Measurements from ENCODE around the gene RAP2A.

The RAP2A gene

DNA sequence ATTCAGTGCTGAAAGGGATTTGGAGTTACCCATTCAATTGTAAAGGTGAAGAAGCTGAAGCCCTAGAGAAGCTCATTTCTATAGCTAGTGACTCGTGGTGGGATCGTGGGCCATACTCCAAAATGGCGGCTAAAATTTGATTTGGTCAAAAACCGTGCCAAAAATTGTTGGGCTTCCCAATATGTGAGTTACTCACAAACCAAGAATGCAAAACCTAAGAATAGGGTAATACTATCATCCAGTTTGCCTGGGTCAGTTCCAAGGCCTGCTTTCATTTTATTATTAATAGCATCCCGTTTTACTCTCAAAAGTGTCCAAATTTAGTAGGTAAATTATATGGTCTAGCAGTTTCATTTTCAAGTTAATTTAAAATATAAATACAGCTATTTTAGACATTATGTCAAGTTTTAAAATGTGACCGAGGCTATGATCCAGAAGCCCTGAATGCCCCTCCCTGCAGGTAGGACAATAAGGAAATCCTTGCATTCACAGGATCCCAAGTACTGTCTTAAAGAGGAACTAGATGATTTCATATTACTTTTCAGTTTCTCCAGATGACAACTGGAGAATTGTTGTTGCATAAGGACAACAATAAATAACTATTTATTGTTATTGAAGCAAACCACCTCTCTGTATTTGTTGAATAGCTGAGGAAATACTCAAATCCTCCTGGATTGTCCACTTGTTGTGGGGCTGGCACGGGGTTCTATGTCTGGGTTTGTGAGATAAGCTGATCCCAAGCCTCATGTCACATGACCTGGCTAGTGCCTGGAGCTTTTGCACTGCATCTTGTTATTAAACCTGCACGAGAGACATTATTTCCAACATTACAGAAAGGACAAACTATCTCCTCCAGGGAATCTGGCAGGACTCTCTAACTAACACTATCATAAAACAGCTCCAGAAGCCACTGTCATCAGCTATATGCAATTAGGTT lies 11.6 kb upstream of the RAP2A start:
- no peak for DNase-seq (ENCODE audit: low spot score)

DNA sequence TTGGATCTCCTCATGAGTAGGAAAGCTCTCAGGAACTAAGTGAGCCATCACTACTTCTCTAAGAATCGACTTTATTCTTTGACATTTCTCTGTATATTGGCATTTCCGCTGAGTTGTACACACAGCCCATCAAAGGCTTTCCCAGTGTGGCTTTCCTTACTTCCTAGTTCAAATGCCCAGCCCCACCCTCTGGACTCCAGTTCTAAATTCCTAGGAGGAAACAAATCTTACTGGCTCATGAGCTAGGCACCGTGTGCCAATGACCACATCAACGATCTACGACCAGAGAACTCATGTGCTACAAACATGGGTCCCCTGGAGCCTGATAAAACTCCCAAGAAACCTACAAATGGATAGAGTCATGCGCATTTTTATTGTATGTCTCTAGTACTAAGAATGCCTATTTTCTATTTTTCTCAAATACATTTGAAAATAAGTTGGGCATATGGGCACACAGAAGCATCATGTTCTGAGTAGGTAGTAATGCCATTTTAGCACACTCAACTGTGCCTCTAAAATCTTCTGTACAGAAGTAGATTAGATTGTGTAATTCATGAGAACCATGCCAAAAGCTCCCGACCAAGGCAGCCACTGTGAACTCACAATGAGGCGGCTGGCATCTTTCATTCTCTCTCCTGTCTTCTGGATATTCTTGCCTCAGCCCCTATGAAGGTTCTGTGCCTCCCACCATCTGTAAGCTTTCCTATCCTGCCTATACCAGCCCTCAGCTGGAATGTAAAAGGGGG lies 10.5 kb upstream of the RAP2A start:
- no peak for DNase-seq (ENCODE audit: low spot score)

DNA sequence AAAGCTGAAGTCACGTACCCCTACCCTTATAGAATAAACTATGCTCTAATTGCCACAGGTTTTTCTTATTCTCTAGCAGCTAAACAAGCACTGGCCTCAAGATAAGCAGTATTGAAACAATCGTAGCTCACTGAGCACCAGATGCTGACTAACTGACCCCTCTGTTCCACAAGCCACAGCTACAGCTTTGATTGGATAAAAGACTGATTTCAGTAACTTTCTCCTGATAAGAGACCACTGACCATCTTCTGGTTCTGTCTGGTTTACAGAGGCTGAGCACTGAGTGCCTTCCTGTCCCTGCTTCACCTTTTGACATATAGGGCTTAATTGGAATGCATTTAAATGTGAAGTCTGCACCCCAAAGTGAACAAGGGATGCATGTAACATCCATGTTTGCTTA lies 8.4 kb upstream of the RAP2A start:
- DNase-seq (ENCODE audit: low spot score): no peak

DNA sequence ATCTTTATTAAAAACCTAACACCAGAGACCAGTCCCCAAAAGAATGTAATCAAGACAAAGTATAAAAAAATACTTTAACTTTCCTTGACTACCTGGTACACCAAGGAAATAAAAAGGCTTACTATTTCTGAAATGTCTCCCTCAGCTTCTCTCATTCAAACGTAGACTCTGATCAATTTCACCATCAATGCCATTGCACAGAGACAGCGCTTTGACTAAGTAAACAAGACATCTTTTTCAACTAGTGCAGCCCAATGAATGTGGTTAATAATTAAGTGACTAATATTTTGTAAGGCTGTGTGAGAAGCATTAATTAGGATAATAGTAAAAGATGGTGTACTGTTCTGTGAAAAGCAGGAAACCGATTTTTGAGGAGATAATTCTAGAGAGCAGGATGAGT lies 7.3 kb upstream of the RAP2A start:
- no peak for DNase-seq (ENCODE audit: low spot score)

DNA sequence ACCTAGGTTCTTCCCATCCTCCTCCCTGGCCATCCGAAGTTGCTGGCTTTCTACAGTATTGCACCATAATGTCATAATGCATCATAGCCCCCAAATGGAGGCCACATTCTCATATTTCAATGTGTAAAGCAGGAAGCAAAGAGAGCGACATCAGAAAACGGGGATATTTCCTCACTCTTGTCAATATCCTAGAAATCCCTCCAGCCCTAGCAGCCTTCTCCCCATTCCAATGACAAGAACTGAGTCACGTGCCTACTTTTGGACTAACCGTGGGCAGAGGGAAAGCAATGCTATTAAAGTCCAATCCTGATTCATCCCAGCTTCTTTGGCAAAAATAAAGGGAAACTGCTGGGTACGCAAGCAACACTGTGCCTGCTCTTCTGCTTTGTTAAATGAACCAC lies 4.3 kb upstream of the RAP2A start:
- DNase-seq (ENCODE audit: low spot score): no peak

DNA sequence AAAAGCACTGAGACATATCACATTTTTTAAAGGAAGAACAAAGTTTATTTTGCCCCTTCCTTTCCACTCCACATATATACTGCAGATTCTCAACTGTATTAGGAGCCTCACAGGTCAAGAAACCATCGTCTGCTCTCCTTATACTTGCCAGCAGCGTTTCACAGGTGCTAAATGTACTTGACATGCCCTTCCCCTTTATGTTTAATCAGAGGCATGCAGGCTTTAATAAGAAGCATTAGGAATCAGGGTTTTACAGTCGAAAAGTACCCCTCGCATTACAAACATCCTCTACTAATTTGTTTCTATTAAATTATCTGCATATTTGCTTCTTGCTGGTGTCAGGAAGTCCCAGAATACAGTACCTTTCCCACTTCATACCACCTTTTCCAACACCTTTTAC lies 3.7 kb upstream of the RAP2A start:
- no peak for DNase-seq (ENCODE audit: low spot score)

DNA sequence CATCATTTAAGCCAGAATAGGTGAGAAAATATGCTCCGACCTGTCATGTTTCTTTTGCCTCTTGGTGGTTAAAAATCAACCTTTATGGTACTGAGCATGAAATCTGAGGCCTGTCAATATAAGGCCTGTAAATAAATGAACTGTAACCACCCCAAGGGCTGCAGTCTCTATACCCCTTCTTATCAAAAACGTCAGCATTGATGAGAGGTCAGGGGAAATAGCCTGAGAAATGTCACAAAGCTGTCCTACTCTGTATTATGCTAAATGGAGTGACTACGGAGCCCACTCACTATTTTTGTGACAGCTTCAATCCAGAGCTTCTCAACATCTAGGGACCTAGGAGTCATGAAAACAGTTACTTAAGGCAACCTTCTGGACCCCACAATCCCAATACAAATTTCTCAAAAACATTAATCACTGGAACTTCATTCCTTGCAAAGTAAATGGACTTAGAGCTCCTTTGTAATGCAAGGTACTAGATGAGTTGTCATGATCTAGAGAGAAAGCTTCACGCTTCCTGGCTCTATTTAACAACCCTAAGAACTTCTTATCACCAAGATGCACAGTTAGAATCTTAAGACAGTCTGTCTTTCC lies 2.7 kb upstream of the RAP2A start:
- no peak for DNase-seq (ENCODE audit: low spot score)

DNA sequence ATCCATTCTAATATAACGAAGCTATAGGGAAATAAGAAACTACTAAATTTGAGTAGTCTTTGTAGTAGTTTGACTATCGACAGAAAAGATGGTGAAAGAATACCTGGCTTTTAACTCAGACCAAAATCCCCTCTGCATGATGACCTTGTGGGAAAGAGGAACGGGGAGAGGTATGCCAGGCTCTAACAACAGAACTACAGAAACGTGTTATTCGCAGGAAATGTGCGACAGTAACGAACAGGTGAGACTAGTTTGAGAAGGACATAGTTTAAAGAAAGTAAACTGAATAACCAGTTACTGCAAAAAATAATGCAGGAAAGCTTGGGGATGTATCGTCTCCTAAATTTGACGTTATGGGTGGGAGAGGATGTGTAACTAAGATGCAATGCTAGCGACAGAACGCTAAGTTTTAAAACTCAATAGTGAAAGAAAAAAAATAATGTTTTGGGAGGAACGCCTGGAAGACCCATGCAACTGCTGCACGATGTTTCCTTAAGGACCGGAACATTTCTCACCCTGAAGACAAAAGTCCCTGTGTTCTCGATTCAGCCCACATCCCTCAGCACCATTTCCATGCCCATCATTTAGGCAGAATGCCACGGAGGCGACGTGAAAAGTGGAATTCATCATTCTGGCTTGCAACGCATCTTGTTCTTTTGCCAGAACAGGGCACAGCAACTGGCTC lies 1.6 kb upstream of the RAP2A start:
- no peak for DNase-seq (ENCODE audit: low spot score)

DNA sequence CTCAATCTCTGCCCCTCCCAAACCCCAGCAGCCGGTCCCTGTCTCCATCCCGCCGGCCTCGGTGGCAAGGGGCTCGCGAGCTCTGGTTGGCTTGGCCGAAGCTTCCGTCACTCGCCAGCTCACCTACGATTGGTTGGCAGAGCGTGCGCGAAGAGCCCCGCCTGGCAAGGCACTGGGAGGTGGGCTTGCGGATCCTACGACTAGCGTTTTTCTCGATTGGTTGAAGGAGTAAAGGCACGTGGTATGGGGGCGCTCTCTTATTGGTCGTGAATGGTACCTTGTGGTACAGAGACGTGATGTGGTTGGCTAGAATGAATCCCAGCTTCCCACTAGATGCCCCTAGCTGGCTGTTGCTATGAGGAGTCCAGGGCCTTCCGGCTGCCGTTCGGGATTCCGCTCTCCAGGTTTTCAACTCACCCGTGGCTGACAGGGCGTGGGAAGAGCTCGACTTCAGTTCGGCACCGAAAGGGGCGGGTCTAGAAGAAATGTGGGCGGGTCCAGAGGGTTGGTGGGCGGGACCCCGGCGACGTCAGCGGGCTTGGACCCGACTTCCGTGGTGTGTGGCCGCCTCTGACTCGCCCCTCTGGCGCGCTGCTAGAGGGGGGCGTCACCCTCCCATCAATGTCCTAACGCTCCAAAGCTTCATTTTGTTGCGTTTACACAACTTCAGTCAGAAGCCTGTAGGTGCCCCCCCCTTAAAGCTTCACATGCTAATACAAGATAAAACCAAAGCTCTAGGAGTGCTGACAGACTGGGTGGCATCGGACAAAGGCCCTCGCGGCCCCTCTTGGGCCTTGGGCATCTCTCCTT lies 847 bp upstream of the RAP2A start:
- DNase-seq (ENCODE audit: low spot score): peak; percentile 98

DNA sequence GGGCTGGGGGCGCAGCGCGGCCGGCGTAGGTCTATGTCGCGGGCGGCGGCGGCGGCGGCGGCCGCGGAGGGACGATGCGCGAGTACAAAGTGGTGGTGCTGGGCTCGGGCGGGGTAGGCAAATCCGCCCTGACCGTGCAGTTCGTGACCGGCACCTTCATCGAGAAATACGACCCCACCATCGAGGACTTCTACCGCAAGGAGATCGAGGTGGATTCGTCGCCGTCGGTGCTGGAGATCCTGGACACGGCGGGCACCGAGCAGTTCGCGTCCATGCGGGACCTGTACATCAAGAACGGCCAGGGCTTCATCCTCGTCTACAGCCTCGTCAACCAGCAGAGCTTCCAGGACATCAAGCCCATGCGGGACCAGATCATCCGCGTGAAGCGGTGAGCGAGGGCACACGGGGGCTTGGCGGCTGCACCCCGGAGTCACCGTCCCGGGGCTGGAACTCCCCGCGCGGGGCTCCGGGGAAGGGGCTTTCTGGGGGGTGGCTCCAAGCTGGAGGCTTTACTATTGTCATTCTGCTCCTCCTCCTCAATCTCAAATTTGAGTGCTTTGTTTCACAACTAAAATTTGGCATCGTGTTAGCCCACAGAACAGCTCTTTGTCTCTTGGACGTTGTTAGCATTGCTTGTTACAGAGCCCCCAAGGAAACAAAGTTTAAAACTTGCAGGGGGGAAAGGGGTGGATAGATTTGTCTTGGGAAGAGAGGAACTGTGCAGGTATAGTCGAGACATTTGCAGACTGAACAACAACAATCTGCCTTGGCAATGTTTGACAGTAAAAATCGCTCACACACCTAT lies 630 bp downstream of the RAP2A start:
- peak; percentile 10 for DNase-seq (ENCODE audit: low spot score)

DNA sequence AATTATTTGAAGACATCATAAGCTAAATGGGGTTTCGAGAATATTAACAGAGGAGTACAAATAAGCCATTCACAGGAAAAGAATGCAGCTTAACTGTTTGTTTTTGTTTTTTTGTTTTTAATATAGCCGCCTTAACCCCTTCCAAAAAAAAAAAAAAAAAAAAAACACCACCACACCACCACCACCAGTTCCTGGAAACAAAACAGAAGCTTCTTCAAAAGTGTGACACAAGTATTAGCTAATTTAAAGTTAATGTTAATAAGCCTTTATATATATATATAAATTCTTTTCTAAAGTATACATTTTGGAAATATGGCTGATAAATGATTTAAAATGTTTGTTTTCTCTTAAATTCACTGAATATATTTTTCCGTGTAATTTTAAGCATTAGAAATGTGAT lies 1.4 kb downstream of the RAP2A start:
- DNase-seq (ENCODE audit: low spot score): no peak

DNA sequence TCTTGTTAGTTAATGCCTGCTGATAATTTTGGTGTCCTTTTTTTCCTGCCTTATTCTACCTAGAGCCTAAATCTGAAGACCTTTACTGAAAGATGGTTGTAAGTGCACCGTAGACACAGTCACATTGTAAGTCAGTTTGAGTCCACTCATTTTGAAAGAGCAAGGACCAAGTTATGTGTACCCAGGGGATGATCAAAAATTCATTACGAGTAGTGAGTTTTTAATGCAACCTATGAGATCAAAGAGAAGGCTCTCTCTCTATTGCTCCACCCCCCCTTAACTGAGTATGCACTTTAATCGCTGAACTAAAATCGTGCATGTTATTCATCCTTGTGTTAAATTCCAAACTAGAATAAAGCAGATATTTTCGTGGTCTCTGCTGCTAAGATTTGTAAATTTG lies 1.8 kb downstream of the RAP2A start:
- DNase-seq (ENCODE audit: low spot score): no peak

DNA sequence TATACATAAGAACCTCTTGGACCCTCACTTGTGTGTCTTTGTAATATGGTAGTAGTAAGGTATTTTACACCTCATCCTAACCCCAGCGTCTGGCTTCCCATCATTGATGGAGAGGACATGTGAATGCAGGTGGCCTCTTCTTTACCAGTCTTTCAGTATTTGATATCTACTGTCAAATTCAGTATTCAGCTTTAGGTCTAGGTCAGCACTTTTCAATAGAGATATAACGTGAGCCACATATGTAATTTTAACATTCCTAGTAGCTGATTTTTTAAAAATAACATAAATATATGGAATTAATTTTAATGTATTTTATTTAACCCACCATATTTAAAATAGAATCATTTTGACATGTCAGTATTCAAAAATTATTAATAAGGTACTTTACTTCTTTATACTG lies 2.9 kb downstream of the RAP2A start:
- no peak for DNase-seq (ENCODE audit: low spot score)

DNA sequence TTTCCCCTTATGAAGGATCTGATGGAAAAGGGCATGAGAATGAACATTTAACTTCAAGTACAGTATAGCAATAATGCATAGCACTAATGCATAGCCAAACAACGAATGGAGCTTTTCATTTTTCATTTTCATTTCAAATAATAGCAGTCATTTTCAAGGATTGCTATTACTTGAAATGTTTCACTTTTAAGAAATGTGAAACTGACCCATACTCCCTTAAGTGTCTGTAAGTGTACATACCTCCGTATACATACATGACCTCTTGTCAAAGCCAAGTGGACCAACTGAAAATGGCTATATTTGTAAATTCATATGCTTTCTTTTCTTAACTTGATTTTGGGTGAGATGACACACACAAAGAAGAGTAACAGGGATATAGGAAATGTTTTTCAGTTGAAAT lies 3.8 kb downstream of the RAP2A start:
- no peak for DNase-seq (ENCODE audit: low spot score)

DNA sequence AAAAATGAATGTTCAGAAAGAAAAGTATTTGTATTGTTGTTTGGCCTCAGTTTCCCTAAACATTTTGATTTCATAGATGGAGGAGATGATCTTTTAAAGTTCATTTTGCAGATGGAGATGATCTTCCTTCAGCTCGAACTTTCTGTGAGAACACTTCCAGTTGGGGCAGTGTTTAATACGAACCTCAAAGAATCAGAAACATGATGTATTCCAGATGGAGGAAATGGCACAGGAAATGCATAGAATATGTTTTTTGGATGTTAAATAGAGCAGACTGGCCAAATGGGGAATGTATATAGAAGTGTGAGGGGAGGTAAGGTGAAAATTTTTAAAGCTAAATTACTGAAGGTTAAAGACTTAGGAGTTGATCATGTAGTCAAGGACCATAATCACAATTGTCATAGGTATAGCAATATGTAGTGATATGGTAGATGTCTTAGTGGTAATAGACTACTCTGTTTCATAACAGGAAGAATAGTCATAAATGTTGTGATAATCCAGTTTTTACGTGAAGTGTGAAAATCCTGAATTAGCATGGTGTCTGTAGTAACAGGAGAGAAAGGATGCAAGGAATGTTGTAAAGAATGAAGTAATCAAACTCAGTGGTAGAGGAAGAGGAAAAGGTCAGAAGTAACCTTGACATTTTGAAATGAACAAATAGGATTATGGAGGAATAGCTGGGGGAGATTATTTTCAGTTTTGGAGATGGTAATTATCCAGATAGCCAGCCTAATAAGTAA lies 5.1 kb downstream of the RAP2A start:
- DNase-seq (ENCODE audit: low spot score): no peak

DNA sequence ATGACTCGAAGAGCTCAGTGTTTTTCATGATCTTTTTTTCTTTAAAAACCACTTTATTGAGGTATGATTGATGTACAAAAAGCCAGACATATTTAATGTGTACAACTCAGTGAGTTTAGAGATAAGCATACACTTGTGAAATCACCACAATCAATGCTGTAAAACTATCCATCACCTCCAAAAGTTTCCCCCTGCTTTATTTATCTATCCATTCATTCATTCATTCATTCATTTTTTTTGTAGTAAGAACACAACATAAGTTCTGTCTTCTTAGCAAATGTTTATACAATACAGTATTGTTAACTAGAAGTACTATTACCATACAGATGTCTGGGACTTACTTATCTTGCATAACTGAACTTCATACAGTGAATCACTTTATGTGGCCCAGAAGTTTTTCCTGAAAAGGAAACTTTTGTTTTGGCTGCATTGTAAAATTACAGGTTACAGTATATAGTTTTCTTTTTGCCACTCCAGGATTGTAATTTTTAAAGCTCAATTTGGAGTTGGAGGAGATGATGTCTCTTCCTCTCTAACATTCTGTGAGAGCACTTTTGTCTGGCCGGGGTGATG lies 6.7 kb downstream of the RAP2A start:
- no peak for DNase-seq (ENCODE audit: low spot score)

DNA sequence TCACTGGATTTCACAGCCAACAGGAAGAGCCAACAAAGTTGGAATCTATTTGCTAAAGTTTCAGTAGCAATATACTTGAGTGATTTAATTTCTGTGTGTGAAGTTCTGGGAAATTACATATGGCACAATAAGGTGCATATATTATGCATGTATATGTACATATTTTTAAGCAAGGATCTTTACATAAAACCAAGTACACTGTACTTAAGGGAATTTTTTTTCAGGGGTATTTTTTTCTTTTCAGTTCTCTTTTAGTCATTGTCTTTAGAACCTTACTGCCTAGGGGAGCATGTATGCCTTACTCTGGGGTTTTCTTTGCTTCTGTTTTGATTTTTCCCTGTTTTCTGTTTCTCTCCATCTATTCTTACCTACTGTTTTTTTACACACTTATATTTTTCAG lies 7.4 kb downstream of the RAP2A start:
- no peak for DNase-seq (ENCODE audit: low spot score)

DNA sequence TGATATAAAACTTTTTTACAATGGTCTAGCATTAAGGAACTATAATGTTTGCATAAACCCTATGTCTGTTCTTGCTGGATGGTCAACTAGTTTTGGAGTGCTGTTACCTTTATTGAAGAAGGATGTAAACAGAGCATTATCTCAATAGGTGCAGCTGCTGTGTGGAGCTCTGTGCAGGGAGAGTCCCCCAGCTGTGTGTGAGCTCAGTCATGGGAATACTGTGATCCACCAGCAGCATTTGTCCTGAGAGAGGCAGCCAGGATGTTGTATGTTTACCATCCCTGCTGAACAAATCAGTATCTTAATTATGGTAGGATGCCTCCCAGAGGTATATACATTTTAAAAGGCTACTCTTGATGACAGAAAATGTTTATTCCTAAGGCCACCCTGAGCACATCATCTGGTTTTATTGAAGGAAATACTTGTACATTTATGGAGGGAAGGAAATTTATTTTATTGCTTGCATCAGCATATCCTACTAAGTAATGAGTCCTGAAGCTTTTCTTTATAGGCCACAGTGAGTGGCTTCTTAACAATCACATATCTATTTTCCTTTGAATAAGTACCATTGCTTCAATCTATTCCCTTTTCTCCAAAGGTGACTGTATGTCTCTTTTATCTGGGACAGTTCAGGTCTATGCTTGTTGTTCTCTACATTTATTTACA lies 11.7 kb downstream of the RAP2A start:
- DNase-seq (ENCODE audit: low spot score): no peak

DNA sequence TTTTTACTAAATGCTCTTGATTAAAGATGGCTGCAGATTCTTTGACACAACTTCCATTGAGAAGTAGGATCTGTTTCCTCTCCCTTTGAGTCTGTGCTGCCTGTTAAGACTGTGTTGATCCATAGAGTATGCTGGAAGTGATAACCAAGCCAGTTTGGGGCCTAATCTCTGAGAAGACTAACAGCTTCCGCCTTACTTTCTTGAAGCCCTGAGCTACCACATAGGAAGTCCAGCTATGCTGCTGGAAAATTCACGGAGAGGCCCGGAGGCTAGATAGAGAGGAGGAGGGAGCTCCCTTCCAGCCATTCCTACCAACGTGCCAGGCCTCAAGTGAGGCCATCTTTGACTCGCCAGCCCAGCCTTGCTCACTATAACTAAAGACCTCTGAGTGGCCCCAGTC lies 12.5 kb downstream of the RAP2A start:
- DNase-seq (ENCODE audit: low spot score): no peak

All from LoVo (cell line).